Stimulated activated CD8-positive, alpha-beta memory T cell treated with anti-CD3 and anti-CD28 coated beads, Interleukin-15, amount 100 ng/mL, for 48 hours (primary cell): ENCODE measurements around the gene EYA2.
"Not testable (repeated sequence)": the region's sequence is repeated elsewhere in the genome, so short reads cannot be mapped to it uniquely, and the experiment has no call there.

Experiments
- DNase-seq, 2 donors: peaks; one replicate each; pipeline ENCODE4 v3.0.0-alpha.2; 2020; ENCODE audit warnings: low read depth in 2 of 2

The EYA2 gene

DNA sequence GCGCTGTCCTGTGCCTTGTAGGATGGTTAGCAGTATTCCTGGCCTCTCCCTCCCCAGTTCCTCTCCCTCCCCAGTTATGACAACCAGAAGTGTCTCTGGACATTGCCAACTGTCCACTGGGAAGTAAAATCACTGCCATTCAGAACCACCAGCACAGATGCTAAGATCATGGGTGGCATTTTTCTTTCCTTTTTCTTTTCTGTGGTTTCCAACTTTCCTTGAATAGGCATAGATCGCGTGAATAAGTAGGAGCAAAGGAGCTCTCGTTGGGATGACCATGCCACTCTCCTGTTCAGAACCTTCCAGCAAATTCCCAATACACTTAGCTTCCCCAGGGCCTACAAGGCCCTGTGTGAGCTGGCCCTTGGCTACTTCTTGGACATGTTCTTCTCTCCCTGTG, 59.0 kb downstream of the EYA2 start:
- DNase-seq = no peak

DNA sequence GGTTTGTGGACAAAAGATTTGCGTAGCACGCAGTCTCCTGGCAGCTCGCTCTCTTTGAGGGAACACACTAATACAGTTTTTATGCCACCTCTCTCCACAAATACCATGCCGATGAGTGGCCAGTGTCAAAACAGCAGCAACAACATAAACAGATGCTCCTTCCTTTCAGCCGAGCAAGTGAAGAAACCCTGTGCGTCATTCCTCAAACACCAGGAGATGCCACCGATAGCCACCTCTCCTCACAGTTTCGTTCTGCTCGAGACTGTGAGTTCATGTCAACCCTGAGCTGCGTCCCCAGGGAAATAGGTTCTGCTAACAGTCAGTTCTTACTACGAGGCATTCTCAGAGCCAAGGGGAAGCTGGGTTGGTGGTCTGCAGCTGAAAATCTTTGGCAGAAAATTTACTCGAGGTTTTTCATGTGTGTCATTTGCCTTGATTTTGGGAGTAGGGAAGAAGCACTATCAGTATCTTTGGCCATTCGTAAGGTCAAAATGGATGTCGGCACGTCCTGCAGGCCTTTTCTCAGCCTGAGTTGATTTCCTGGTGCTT, 59.9 kb downstream of the EYA2 start:
- DNase-seq = no peak

- no peak for DNase-seq
Observed at GRCh38 chr20:46955601-46956556, 61.2 kb downstream of the EYA2 start.

- no peak for DNase-seq
Observed at GRCh38 chr20:46959081-46959692, 64.5 kb downstream of the EYA2 start.

DNA sequence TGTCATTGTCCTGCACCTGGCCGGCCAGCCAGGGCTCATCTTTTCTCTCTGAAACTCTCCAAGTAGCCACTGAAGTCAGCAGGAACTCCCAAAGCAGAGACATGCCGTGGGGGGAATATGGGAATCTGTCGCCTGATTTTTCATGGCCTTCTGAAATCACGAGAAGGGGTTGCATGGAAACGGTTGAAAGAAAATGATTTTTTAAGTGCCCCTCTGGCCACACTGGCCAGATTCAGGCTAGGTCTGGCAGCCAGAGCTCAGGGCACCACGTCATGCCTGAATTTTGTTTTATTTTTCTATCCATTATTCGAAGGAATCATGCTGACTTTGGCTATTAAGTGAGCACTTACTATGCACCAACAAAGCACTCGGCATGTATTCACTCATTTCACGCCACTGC, 65.2 kb downstream of the EYA2 start:
- no peak for DNase-seq

DNA sequence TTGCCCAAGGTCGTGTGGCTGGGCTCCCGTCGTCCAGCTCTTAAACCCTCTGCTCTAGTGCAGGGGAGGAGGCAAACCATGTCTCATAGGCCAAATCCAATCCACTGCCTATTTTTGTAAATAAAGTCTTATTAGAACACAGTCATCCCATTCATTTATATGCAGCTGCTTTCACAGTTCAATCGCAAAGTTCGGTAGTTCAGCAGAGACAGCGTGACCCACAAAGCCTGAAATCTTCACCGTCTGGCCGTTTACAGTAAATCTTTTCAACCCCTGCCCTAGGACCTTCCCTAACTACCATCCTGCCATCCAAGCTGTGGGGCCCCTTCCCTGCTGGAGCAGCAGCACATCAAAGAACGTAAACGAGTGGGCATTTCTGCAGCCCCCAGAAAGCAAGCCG, 65.9 kb downstream of the EYA2 start:
- DNase-seq = no peak

GRCh38 chr20:46961968-46962367, 67.3 kb downstream of the EYA2 start:
- not testable (repeated sequence) for DNase-seq

DNA sequence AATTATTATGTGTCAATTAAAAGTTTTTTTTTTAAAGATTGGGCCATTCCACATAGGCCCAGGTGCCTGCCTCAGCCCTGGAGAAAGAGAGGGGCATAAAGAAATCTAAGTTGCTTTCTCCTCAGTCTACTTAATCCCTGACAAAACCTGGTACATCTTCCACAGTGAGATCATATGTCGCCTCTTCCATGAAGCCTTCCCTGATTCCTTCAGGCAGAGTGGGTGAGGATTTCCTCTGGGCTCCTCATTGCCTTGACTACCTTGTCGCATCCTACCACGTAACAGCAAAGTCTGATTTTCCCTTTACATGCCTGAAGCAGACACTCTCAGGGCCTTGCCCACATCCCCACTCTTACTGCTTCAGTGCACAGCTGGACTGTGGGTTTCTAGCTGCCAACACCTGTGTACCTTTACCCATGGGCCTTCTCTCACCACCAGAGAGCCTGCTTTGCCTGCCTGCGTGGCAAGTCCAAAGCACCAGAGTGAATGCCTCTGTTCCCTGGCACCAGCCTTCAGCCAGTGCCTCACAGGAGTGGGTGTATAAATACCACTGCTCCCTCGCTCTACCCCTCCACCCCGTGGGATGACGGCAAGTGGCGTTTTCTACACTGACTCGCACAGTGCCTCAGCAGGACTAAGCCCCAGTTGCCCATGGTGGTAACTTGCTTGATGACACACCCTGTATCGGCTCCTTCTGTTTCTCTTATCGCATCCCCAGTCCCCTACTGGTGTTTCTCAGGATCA, 68.0 kb downstream of the EYA2 start:
- no peak for DNase-seq

DNA sequence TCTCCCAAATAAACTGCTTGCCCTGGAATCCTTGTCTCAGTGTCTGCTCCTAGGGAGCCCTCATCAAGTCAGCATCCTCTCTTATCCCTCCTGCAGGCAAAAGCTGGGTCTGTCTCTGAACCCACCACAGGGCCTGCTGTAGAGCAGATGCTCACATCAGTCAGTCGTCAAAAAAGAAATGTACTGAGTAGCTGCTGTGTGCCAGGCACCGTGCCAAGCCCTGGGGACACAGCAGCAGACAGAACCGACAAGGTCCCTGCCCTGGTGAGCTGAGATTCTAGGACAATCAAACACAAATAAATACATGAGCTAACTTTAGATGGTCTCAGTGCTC, 68.5 kb downstream of the EYA2 start:
- DNase-seq = no peak

GRCh38 chr20:46963758-46964617, 69.3 kb downstream of the EYA2 start:
- DNase-seq = no peak

DNA sequence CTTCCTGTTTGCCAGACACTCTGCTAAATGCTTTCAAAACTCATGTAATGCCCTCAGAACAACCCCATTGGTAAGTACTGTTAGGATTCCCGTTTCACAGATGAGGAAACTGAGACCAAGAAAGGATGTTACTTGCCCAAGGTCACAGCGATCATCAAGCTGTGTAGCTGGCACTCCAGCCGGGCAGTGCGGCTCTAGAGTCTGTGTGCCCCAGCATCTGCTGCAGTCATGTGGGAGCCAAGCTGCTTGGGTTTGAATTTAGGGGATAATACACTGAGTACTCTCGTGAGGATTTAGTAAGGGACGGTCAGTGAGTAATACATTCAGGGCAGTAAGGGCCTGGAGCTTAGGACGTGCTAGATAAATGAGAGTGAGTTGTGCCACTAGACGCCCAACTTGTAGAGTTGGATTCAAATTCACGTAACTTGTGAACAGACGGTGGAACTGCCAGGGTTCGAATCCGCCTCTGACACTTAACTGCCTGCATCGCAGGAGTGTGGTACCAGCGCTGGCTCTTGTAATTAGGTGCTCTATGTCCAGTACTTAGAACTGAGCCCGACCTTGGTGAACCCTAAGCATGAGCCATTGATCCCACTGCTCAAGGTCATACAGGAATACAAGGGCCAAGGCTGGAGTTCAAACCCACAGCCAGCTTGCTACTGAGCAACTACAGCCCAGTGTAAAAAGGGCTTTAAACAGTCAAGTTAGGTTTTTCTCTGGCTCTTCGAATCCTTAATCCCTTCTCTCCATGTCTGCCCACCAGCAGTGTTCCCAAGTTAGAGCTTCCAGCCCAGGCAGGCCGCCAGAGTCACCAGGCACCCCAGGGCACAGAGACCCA, 70.2 kb downstream of the EYA2 start:
- DNase-seq = no peak

DNA sequence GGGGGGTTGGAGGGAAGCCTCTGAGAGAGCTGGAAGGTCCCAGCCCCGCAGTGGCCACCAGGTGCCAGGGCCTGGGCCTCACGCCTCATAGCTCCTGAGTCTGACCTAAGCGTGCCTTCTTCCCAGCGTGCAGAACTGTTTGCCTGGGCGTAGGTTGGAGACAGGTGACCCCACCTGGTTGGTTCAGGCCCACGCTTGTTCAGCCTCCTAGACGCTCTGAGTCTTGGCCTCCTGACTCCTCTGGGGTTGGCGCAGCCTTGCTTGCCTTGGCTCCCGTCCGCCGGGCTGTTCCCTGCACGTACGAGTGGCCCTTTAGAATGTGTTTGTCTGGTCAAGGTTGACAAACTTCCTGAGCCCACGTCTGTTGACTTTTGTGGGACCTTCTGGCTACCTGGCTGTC, 70.8 kb downstream of the EYA2 start:
- no peak for DNase-seq

DNA sequence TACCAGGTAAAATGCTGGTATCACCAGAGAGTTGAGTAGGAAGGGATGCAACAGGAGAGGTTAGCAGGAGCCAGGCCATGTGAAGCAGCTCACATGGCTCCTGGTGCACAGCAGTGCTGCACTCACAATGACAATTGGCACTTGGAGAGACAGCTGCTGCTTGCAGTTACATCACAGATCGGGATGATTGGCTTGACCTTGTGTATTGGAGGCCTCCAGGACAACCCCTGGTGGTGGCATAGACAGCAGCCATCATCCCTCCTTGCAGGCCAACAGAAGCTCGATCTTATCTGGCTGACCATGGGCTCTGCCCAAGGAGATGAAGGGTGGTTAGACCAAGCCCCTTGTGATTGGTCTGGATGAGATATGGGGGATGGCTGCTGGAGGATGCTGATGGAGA, 73.0 kb downstream of the EYA2 start:
- DNase-seq = no peak

GRCh38 chr20:46970937-46971630, 76.4 kb downstream of the EYA2 start:
- DNase-seq = no peak

GRCh38 chr20:46973766-46974165, 79.1 kb downstream of the EYA2 start:
- DNase-seq = no peak

GRCh38 chr20:46974669-46975434, 80.2 kb downstream of the EYA2 start:
- no peak for DNase-seq

DNA sequence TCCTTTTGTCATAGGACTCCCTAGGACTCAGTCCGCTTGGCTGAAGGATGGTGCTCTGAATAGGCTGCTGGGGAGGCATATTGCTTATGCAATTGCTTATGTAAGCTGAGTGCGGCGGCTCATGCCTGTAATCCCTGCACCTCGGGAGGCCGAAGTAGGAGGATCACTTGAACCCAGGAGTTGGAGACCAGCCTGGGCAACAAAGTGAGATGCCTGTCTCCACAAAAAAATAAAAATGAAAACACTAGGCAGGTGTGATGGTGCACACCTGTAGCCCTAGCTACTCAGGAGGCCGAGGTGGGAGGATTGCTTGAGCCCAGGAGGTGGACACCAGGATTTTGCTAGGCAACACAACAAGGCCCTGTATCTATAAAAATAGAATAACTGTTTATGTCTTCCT, 81.3 kb downstream of the EYA2 start:
- no peak for DNase-seq

GRCh38 chr20:46977204-46977603, 82.6 kb downstream of the EYA2 start:
- no peak for DNase-seq

GRCh38 chr20:46977909-46978588, 83.4 kb downstream of the EYA2 start:
- no peak for DNase-seq
